Liver (tissue), 9 donors: ENCODE data around the gene SIK2. TPM values are rescaled to one million over a fixed set of nuclear protein-coding genes. Genes with fewer than 3 reads are reported as not detected.

Experiments
- DNase-seq: peaks from one replicate; pipeline ENCODE4 v3.0.0-alpha.2; 2017; ENCODE audit warnings: low spot score
- H3K27ac ChIP-seq, 2 donors: one replicate each; pipeline ENCODE4 v1.7.0; 2013; ENCODE audit warnings: inconsistent platforms in 2 of 2, low read length in 2 of 2, control low read depth in 1 of 2, low read depth in 1 of 2, mild to moderate bottlenecking in 1 of 2
- H3K27me3 ChIP-seq, 4 donors: one replicate each; pipeline versions ENCODE4 v1.6.1 to v1.7.0; 2013; ENCODE audit warnings: low read length in 3 of 4, inconsistent platforms in 1 of 4, mild to moderate bottlenecking in 1 of 4, moderate library complexity in 1 of 4; ENCODE audit not compliant: control insufficient read depth in 4 of 4, insufficient read depth in 4 of 4
- H3K36me3 ChIP-seq, 4 donors: one replicate each; pipeline versions ENCODE4 v1.6.1 to v1.7.0; 2013; ENCODE audit warnings: low read length in 3 of 4, mild to moderate bottlenecking in 3 of 4, low read depth in 1 of 4, moderate library complexity in 1 of 4; ENCODE audit not compliant: control insufficient read depth in 4 of 4, insufficient read depth in 3 of 4
- H3K4me1 ChIP-seq, 4 donors: one replicate each; pipeline versions ENCODE4 v1.6.1 to v1.7.0; 2013; ENCODE audit warnings: low read length in 3 of 4, mild to moderate bottlenecking in 3 of 4, moderate library complexity in 1 of 4; ENCODE audit not compliant: control insufficient read depth in 4 of 4, insufficient read depth in 4 of 4
- H3K4me3 ChIP-seq, 3 donors: one replicate each; pipeline versions ENCODE4 v1.6.1 to v1.7.0; 2013; ENCODE audit warnings: low read length in 3 of 3, control low read depth in 1 of 3, low read depth in 1 of 3, mild to moderate bottlenecking in 1 of 3
- H3K9ac ChIP-seq, 2 donors: one replicate each; pipeline ENCODE4 v1.7.0; 2013; ENCODE audit warnings: low read length in 2 of 2, mild to moderate bottlenecking in 2 of 2, moderate library complexity in 2 of 2, control low read depth in 1 of 2, low read depth in 1 of 2
- H3K9me3 ChIP-seq, 4 donors: one replicate each; pipeline versions ENCODE4 v1.6.1 to v1.7.0; 2013; ENCODE audit warnings: low read length in 3 of 4; ENCODE audit not compliant: control insufficient read depth in 4 of 4
- EGR1 ChIP-seq, 2 donors: IDR thresholded peaks; 2 replicates each; pipeline ENCODE4 v1.6.1; 2016 to 2018; ENCODE audit warnings: antibody characterized with exemption in 2 of 2, low read depth in 2 of 2
- FOXA1 ChIP-seq: IDR thresholded peaks from 2 replicates; pipeline ENCODE4 v1.6.1; 2016; ENCODE audit warnings: antibody characterized with exemption
- FOXA2 ChIP-seq: IDR thresholded peaks from 2 replicates; pipeline ENCODE4 v1.6.1; 2016; ENCODE audit warnings: antibody characterized with exemption
- GABPA ChIP-seq, 2 donors: IDR thresholded peaks in 1 of 2; conservative IDR thresholded peaks in 1 of 2; 2 replicates each; pipeline ENCODE4 v1.6.1; 2016; ENCODE audit warnings: antibody characterized with exemption in 2 of 2, mild to moderate bottlenecking in 1 of 2, moderate library complexity in 1 of 2
- HNF4A ChIP-seq, 2 donors: conservative IDR thresholded peaks; 2 replicates each; pipeline ENCODE4 v1.6.1; 2016; ENCODE audit warnings: antibody characterized with exemption in 2 of 2, mild to moderate bottlenecking in 2 of 2
- HNF4G ChIP-seq: IDR thresholded peaks from 2 replicates; pipeline ENCODE4 v1.6.1; 2016; ENCODE audit warnings: antibody characterized with exemption
- JUND ChIP-seq, 2 donors: IDR thresholded peaks; 2 replicates each; pipeline ENCODE4 v1.6.1; 2016; ENCODE audit warnings: antibody characterized with exemption in 2 of 2
- NR2F2 ChIP-seq: IDR thresholded peaks from 2 replicates; pipeline ENCODE4 v1.6.1; 2016; ENCODE audit warnings: antibody characterized with exemption
- RAD21 ChIP-seq, 2 donors: IDR thresholded peaks; 2 replicates each; pipeline ENCODE4 v1.6.1; 2016; ENCODE audit warnings: antibody characterized with exemption in 2 of 2, mild to moderate bottlenecking in 2 of 2
- RXRA ChIP-seq, 2 donors: IDR thresholded peaks; 2 replicates each; pipeline ENCODE4 v1.6.1; 2017 to 2018; ENCODE audit warnings: antibody characterized with exemption in 2 of 2, mild to moderate bottlenecking in 1 of 2
- SP1 ChIP-seq: IDR thresholded peaks from 2 replicates; pipeline ENCODE4 v1.6.1; 2018; ENCODE audit warnings: antibody characterized with exemption, mild to moderate bottlenecking
- TAF1 ChIP-seq: conservative IDR thresholded peaks from 2 replicates; pipeline ENCODE4 v1.6.1; 2016; ENCODE audit warnings: antibody characterized with exemption, mild to moderate bottlenecking
- YY1 ChIP-seq: IDR thresholded peaks from 2 replicates; pipeline ENCODE4 v1.6.1; 2016; ENCODE audit warnings: antibody characterized with exemption, mild to moderate bottlenecking
- polyA plus RNA-seq, 2 donors: library from polyadenylated mRNA; stranded (reverse) in 1 of 2; unstranded in 1 of 2; fragments of 200-250 nt in 1 of 2; fragments of >200 nt in 1 of 2; fragmentation: Nextera tagmentation in 1 of 2; extraction: Ambion mirVana in 1 of 2; gene quantifications; one replicate each; pipeline versions ENCODE4 v1.2.1 to v1.2.3, GENCODE V29; 2013 to 2015
- total RNA-seq, 2 donors: library from RNA; depleted of rRNA; stranded (reverse); fragments of >200 nt; gene quantifications; one replicate each; pipeline ENCODE4 v1.2.3, GENCODE V29; 2014
- TF ChIP-seq, protein P1 (sequence below): fragments of 150-350 bp; IDR thresholded peaks from 2 replicates; pipeline ENCODE4 v1.5.1; 2017; ENCODE audit warnings: improper control_type of control experiment, low read depth, low read length; ENCODE audit not compliant: missing input control
- TF ChIP-seq, protein P2 (sequence below): IDR thresholded peaks from 2 replicates; pipeline ENCODE4 v1.6.1; 2016; ENCODE audit warnings: antibody characterized with exemption
- TF ChIP-seq, protein P3 (sequence below): IDR thresholded peaks from 2 replicates; pipeline ENCODE4 v1.6.1; 2016; ENCODE audit warnings: antibody characterized with exemption
- TF ChIP-seq, protein P4 (sequence below): IDR thresholded peaks from 2 replicates; pipeline ENCODE4 v1.6.1; 2016; ENCODE audit warnings: antibody characterized with exemption, mild to moderate bottlenecking
- TF ChIP-seq, protein P5 (sequence below): IDR thresholded peaks from 2 replicates; pipeline ENCODE4 v1.6.1; 2016; ENCODE audit warnings: antibody characterized with exemption
- donor health status: healthy.
- donor health status: healthy.
- donor health status: healthy.
- donor health status: healthy.
- donor health status: healthy.

SIK2 gene
- total and polyA plus RNA-seq, 4 donors: 6.5 to 15.0 (median 9.3) TPM

DNA sequence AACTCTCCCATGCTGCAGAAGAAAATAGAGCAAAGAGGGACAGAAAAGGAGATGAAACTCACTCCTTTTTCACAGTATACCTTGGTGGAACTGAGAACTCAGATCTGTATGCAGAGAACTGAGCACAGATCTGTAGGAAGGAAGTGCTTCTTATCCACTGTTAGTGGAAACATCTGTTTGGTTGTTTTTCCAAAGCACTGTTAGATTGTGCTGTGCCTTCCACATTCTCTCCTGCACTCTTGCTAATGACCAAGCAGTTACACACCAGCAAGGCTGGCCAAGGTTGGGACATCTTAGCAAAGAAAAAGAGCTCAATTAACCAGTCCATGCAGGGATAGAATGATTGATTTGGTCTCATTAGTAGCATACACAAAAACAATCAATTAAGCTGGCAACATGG is 20.1 kb upstream of the SIK2 start:
- Histone ChIP-seq H3K9ac (no peak overlapping the region), H3K36me3 (no peaks in the 10 kb centered on the region), H3K27me3 (no peaks in the 10 kb centered on the region), H3K27ac (no peak overlapping the region), H3K4me3 (no peak overlapping the region), H3K4me1 (peaks cover 0 to 8% (median under 1%) of the 10 kb centered on the region in 4 donors), H3K9me3 (no peaks in the 10 kb centered on the region)
- no peak for DNase-seq
- TF ChIP-seq, protein P1, sequence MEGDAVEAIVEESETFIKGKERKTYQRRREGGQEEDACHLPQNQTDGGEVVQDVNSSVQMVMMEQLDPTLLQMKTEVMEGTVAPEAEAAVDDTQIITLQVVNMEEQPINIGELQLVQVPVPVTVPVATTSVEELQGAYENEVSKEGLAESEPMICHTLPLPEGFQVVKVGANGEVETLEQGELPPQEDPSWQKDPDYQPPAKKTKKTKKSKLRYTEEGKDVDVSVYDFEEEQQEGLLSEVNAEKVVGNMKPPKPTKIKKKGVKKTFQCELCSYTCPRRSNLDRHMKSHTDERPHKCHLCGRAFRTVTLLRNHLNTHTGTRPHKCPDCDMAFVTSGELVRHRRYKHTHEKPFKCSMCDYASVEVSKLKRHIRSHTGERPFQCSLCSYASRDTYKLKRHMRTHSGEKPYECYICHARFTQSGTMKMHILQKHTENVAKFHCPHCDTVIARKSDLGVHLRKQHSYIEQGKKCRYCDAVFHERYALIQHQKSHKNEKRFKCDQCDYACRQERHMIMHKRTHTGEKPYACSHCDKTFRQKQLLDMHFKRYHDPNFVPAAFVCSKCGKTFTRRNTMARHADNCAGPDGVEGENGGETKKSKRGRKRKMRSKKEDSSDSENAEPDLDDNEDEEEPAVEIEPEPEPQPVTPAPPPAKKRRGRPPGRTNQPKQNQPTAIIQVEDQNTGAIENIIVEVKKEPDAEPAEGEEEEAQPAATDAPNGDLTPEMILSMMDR: no peak
- TF ChIP-seq TAF1 (no peak), NR2F2 (no peak), HNF4G (no peak), HNF4A (conservative IDR thresholded peaks at IDR 0.05) (no peak), JUND (IDR thresholded peaks at IDR 0.05) (no peak), GABPA (IDR thresholded peaks at IDR 0.05 in 1 of 2, conservative IDR thresholded peaks at IDR 0.05 in 1 of 2) (no peak), FOXA2 (no peak), RXRA (IDR thresholded peaks at IDR 0.05) (no peak), YY1 (no peak), SP1 (no peak), RAD21 (IDR thresholded peaks at IDR 0.05) (no peak), FOXA1 (no peak), EGR1 (IDR thresholded peaks at IDR 0.05; ENCODE audit: low read depth in 2 of 2) (no peak)
- TF ChIP-seq, protein P2, sequence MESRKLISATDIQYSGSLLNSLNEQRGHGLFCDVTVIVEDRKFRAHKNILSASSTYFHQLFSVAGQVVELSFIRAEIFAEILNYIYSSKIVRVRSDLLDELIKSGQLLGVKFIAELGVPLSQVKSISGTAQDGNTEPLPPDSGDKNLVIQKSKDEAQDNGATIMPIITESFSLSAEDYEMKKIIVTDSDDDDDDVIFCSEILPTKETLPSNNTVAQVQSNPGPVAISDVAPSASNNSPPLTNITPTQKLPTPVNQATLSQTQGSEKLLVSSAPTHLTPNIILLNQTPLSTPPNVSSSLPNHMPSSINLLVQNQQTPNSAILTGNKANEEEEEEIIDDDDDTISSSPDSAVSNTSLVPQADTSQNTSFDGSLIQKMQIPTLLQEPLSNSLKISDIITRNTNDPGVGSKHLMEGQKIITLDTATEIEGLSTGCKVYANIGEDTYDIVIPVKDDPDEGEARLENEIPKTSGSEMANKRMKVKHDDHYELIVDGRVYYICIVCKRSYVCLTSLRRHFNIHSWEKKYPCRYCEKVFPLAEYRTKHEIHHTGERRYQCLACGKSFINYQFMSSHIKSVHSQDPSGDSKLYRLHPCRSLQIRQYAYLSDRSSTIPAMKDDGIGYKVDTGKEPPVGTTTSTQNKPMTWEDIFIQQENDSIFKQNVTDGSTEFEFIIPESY: no peak
- TF ChIP-seq, protein P3, sequence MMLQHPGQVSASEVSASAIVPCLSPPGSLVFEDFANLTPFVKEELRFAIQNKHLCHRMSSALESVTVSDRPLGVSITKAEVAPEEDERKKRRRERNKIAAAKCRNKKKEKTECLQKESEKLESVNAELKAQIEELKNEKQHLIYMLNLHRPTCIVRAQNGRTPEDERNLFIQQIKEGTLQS: no peak
- TF ChIP-seq, protein P4, sequence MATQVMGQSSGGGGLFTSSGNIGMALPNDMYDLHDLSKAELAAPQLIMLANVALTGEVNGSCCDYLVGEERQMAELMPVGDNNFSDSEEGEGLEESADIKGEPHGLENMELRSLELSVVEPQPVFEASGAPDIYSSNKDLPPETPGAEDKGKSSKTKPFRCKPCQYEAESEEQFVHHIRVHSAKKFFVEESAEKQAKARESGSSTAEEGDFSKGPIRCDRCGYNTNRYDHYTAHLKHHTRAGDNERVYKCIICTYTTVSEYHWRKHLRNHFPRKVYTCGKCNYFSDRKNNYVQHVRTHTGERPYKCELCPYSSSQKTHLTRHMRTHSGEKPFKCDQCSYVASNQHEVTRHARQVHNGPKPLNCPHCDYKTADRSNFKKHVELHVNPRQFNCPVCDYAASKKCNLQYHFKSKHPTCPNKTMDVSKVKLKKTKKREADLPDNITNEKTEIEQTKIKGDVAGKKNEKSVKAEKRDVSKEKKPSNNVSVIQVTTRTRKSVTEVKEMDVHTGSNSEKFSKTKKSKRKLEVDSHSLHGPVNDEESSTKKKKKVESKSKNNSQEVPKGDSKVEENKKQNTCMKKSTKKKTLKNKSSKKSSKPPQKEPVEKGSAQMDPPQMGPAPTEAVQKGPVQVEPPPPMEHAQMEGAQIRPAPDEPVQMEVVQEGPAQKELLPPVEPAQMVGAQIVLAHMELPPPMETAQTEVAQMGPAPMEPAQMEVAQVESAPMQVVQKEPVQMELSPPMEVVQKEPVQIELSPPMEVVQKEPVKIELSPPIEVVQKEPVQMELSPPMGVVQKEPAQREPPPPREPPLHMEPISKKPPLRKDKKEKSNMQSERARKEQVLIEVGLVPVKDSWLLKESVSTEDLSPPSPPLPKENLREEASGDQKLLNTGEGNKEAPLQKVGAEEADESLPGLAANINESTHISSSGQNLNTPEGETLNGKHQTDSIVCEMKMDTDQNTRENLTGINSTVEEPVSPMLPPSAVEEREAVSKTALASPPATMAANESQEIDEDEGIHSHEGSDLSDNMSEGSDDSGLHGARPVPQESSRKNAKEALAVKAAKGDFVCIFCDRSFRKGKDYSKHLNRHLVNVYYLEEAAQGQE: no peak
- TF ChIP-seq, protein P5, sequence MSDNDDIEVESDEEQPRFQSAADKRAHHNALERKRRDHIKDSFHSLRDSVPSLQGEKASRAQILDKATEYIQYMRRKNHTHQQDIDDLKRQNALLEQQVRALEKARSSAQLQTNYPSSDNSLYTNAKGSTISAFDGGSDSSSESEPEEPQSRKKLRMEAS: no peak
